WTC11 (cell line): ENCODE results near the gene ZNF789.

Source experiments
- ATF3 ChIP-seq: sonication (generic); formaldehyde crosslinking; conservative IDR thresholded peaks from 2 replicates; pipeline ENCODE4 v1.8.1; 2022; ENCODE audit warnings: mild to moderate bottlenecking, missing genetic modification reagents
- ATF6 ChIP-seq: sonication (generic); formaldehyde crosslinking; IDR thresholded peaks from 2 replicates; pipeline ENCODE4 v1.8.1; 2023; ENCODE audit warnings: mild to moderate bottlenecking, missing genetic modification reagents
- CREM ChIP-seq: sonication (generic); formaldehyde crosslinking; IDR thresholded peaks from 2 replicates; pipeline ENCODE4 v1.8.1; 2022; ENCODE audit warnings: mild to moderate bottlenecking, missing genetic modification reagents, moderate library complexity
- CTCF ChIP-seq: fragments of 200-600 bp; IDR thresholded peaks from 2 replicates; pipeline ENCODE4 v1.8.0; 2022; ENCODE audit warnings: antibody characterized with exemption
- ERG ChIP-seq: fragments of 250-450 bp; sonication (Bioruptor Pico); IDR thresholded peaks from 2 replicates; pipeline ENCODE4 v1.8.0; 2021; ENCODE audit warnings: mild to moderate bottlenecking
- ESRRA ChIP-seq: sonication (generic); formaldehyde crosslinking; IDR thresholded peaks from 2 replicates; pipeline ENCODE4 v1.8.1; 2022; ENCODE audit warnings: mild to moderate bottlenecking, missing genetic modification reagents, borderline replicate concordance
- MAX ChIP-seq: sonication (generic); formaldehyde crosslinking; IDR thresholded peaks from 2 replicates; pipeline ENCODE4 v1.8.0; 2022; ENCODE audit warnings: mild to moderate bottlenecking, missing genetic modification reagents
- MXD4 ChIP-seq: fragments of 250-450 bp; sonication (Bioruptor Pico); IDR thresholded peaks from 2 replicates; pipeline ENCODE4 v1.8.0; 2021; ENCODE audit warnings: mild to moderate bottlenecking, moderate library complexity, borderline replicate concordance
- NR2C2 ChIP-seq: sonication (generic); formaldehyde crosslinking; IDR thresholded peaks from 2 replicates; pipeline ENCODE4 v1.8.0; 2022; ENCODE audit warnings: mild to moderate bottlenecking, missing genetic modification reagents
- PREB ChIP-seq: sonication (generic); formaldehyde crosslinking; IDR thresholded peaks from 2 replicates; pipeline ENCODE4 v1.8.1; 2022; ENCODE audit warnings: mild to moderate bottlenecking, missing genetic modification reagents, moderate library complexity, borderline replicate concordance
- TCF7 ChIP-seq: sonication (generic); formaldehyde crosslinking; IDR thresholded peaks from 2 replicates; pipeline ENCODE4 v1.8.0; 2022; ENCODE audit warnings: mild to moderate bottlenecking, low read depth, missing genetic modification reagents, moderate library complexity
- ZNF232 ChIP-seq: sonication (generic); formaldehyde crosslinking; IDR thresholded peaks from 2 replicates; pipeline ENCODE4 v1.8.0; 2022; ENCODE audit warnings: mild to moderate bottlenecking, missing genetic modification reagents
- ZNF396 ChIP-seq: fragments of 250-450 bp; sonication (Bioruptor Pico); IDR thresholded peaks from 2 replicates; pipeline ENCODE4 v1.8.0; 2021; ENCODE audit warnings: mild to moderate bottlenecking, moderate library complexity, borderline replicate concordance
- ZNF416 ChIP-seq: fragments of 250-450 bp; sonication (Bioruptor Pico); IDR thresholded peaks from 2 replicates; pipeline ENCODE4 v1.9.0; 2021; ENCODE audit warnings: mild to moderate bottlenecking, inconsistent platforms

- TF ChIP-seq ERG (CRISPR knock-in tag) (no peak), CTCF (no peak), ATF3 (CRISPR knock-in tag) (no peak), TCF7 (CRISPR knock-in tag) (no peak), MAX (no peak), MXD4 (CRISPR knock-in tag) (no peak), ZNF396 (CRISPR knock-in tag) (no peak), ESRRA (CRISPR knock-in tag) (no peak), ZNF416 (no peak), ATF6 (no peak), CREM (no peak), ZNF232 (no peak), NR2C2 (CRISPR knock-in tag) (no peak), PREB (CRISPR knock-in tag) (no peak)
These were observed 58.7 kb downstream of the ZNF789 start for GRCh38 chr7:99531354-99531765.
